Endothelial cell of umbilical vein (primary cell): ENCODE measurements around the gene RBMS3.

Source experiments
- EZH2 ChIP-seq: IDR thresholded peaks from 2 replicates; pipeline ENCODE4 v1.6.1; 2012; ENCODE audit warnings: borderline replicate concordance, low read depth, mild to moderate bottlenecking, moderate library complexity, low read length, inconsistent platforms; ENCODE audit not compliant: severe bottlenecking
- FOS ChIP-seq: IDR thresholded peaks from 2 replicates; pipeline ENCODE4 v1.6.1; 2011; ENCODE audit warnings: mild to moderate bottlenecking, low read length, moderate library complexity, borderline replicate concordance; ENCODE audit not compliant: insufficient read depth
- MYC ChIP-seq: IDR thresholded peaks from one replicate; pipeline ENCODE4 v1.6.1; 2011; ENCODE audit warnings: mild to moderate bottlenecking, low read depth, low read length
- POLR2A ChIP-seq: IDR thresholded peaks from 2 replicates; pipeline ENCODE4 v1.6.1; 2012; ENCODE audit warnings: low read depth, mild to moderate bottlenecking, control low read depth, low read length
- POLR2AphosphoS5 ChIP-seq: IDR thresholded peaks from 2 replicates; pipeline ENCODE4 v1.6.1; 2012; ENCODE audit warnings: low read depth, mild to moderate bottlenecking, control low read depth, low read length, moderate library complexity; ENCODE audit not compliant: insufficient read depth
- TF ChIP-seq, protein P1 (sequence below), 2 donors: IDR thresholded peaks; 1 replicate in 1 of 2; 2 replicates in 1 of 2; pipeline ENCODE4 v1.5.1; 2011; ENCODE audit warnings: low read length in 2 of 2, mild to moderate bottlenecking in 2 of 2, moderate library complexity in 2 of 2, control low read depth in 1 of 2, inconsistent platforms in 1 of 2, low read depth in 1 of 2; ENCODE audit not compliant: insufficient read depth in 1 of 2; ENCODE audit errors: extremely low read depth in 1 of 2
- TF ChIP-seq, protein P2 (sequence below): IDR thresholded peaks from 2 replicates; pipeline ENCODE4 v1.6.1; 2011; ENCODE audit not compliant: insufficient read depth, insufficient read length

GRCh38 chr3:29538610-29538958, 257.7 kb downstream of the RBMS3 start:
- TF ChIP-seq, protein P1, sequence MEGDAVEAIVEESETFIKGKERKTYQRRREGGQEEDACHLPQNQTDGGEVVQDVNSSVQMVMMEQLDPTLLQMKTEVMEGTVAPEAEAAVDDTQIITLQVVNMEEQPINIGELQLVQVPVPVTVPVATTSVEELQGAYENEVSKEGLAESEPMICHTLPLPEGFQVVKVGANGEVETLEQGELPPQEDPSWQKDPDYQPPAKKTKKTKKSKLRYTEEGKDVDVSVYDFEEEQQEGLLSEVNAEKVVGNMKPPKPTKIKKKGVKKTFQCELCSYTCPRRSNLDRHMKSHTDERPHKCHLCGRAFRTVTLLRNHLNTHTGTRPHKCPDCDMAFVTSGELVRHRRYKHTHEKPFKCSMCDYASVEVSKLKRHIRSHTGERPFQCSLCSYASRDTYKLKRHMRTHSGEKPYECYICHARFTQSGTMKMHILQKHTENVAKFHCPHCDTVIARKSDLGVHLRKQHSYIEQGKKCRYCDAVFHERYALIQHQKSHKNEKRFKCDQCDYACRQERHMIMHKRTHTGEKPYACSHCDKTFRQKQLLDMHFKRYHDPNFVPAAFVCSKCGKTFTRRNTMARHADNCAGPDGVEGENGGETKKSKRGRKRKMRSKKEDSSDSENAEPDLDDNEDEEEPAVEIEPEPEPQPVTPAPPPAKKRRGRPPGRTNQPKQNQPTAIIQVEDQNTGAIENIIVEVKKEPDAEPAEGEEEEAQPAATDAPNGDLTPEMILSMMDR (IDR thresholded peaks at IDR 0.05; ENCODE audit: extremely low read depth in 1 of 2, insufficient read depth in 1 of 2, low read depth in 1 of 2, low read length in 2 of 2) = no peak
- TF ChIP-seq EZH2 (no peak), POLR2AphosphoS5 (no peak), POLR2A (no peak), FOS (no peak), MYC (no peak)
- TF ChIP-seq, protein P2, sequence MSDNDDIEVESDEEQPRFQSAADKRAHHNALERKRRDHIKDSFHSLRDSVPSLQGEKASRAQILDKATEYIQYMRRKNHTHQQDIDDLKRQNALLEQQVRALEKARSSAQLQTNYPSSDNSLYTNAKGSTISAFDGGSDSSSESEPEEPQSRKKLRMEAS = no peak
